ENCODE results near the gene AKAP13. TPM values are rescaled to one million over a fixed set of nuclear protein-coding genes. Genes with fewer than 3 reads are reported as not detected.

AKAP13 gene
- polyA plus RNA-seq, 1 donor from 2014 or later: 10.0 TPM

DNA sequence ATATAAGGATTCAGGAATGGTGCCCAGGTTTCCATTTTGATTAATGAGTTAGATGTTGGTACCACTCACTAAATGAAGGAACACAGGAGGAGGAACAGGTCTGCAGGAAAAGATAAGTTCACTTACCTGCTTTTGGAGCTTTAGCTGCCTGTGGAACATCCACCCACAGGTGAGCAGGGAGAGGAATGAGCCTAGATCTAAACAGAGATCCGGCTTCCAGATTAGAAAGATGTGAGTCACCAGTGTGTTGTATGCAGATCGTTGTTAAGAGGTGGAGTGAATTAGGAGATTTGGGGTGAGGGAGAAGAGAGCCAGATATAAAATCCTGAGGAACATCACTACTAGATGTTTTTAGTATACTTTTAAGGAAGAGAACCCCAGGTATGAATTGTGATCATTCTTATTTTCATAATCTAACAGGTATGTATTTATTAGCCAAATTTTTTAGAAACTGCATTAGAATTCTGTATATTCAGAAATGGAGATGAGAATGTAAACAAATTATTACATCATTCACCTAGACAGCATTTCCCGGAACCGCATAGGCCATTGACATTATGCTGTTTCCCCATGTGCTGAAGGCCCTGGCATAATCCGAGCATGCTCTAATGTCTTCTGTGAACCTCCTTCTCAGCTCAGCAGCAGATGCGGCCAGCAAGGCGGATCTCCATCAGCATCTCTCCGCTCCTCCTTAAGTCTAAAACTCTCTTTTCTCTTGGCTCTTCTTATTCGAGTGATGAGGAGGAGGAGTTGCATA lies 296.1 kb downstream of the AKAP13 start:
- Histone ChIP-seq H3K9me2 (ENCODE audit: insufficient read depth, low read length) (no peaks in the 10 kb centered on the region), H3K4me2 (ENCODE audit: low read length) (no peak overlapping the region), H3K9ac (ENCODE audit: low read length) (no peak overlapping the region), H3K9me3 (ENCODE audit: low read length) (no peaks in the 10 kb centered on the region), H3K4me3 (ENCODE audit: low read length) (no peak overlapping the region), H3K27ac (ENCODE audit: low read length) (no peak overlapping the region), H3K79me2 (replicated peaks; ENCODE audit: insufficient read depth, low read length) (no peaks in the 10 kb centered on the region), H4K20me1 (ENCODE audit: insufficient read depth) (no peaks in the 10 kb centered on the region), H3K36me3 (ENCODE audit: insufficient read depth, low read length) (no peaks in the 10 kb centered on the region), H3F3A (ENCODE audit: insufficient read depth, low read length, poor library complexity, severe bottlenecking) (no peaks in the 10 kb centered on the region), H2AFZ (ENCODE audit: low read depth, low read length) (no peak overlapping the region), H3K27me3 (ENCODE audit: insufficient read depth, low read depth, low read length) (no peaks in the 10 kb centered on the region)
- TF ChIP-seq, protein P1, sequence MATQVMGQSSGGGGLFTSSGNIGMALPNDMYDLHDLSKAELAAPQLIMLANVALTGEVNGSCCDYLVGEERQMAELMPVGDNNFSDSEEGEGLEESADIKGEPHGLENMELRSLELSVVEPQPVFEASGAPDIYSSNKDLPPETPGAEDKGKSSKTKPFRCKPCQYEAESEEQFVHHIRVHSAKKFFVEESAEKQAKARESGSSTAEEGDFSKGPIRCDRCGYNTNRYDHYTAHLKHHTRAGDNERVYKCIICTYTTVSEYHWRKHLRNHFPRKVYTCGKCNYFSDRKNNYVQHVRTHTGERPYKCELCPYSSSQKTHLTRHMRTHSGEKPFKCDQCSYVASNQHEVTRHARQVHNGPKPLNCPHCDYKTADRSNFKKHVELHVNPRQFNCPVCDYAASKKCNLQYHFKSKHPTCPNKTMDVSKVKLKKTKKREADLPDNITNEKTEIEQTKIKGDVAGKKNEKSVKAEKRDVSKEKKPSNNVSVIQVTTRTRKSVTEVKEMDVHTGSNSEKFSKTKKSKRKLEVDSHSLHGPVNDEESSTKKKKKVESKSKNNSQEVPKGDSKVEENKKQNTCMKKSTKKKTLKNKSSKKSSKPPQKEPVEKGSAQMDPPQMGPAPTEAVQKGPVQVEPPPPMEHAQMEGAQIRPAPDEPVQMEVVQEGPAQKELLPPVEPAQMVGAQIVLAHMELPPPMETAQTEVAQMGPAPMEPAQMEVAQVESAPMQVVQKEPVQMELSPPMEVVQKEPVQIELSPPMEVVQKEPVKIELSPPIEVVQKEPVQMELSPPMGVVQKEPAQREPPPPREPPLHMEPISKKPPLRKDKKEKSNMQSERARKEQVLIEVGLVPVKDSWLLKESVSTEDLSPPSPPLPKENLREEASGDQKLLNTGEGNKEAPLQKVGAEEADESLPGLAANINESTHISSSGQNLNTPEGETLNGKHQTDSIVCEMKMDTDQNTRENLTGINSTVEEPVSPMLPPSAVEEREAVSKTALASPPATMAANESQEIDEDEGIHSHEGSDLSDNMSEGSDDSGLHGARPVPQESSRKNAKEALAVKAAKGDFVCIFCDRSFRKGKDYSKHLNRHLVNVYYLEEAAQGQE (IDR thresholded peaks at IDR 0.05; ENCODE audit: borderline replicate concordance): no peak
- TF ChIP-seq MXI1 (conservative IDR thresholded peaks at IDR 0.05; ENCODE audit: poor library complexity, severe bottlenecking): no peak
- no peak for TF ChIP-seq SMC3 (conservative IDR thresholded peaks at IDR 0.05; ENCODE audit: poor library complexity)
- TF ChIP-seq, protein P2, sequence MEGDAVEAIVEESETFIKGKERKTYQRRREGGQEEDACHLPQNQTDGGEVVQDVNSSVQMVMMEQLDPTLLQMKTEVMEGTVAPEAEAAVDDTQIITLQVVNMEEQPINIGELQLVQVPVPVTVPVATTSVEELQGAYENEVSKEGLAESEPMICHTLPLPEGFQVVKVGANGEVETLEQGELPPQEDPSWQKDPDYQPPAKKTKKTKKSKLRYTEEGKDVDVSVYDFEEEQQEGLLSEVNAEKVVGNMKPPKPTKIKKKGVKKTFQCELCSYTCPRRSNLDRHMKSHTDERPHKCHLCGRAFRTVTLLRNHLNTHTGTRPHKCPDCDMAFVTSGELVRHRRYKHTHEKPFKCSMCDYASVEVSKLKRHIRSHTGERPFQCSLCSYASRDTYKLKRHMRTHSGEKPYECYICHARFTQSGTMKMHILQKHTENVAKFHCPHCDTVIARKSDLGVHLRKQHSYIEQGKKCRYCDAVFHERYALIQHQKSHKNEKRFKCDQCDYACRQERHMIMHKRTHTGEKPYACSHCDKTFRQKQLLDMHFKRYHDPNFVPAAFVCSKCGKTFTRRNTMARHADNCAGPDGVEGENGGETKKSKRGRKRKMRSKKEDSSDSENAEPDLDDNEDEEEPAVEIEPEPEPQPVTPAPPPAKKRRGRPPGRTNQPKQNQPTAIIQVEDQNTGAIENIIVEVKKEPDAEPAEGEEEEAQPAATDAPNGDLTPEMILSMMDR (IDR thresholded peaks at IDR 0.05; ENCODE audit: poor library complexity, severe bottlenecking): no peak
- no peak for TF ChIP-seq POLR2AphosphoS5 (IDR thresholded peaks at IDR 0.05)
- no peak for TF ChIP-seq EP300 (conservative IDR thresholded peaks at IDR 0.05; ENCODE audit: poor library complexity, severe bottlenecking)
- no peak for TF ChIP-seq RAD21 (conservative IDR thresholded peaks at IDR 0.05)
- no peak for TF ChIP-seq EZH2 (IDR thresholded peaks at IDR 0.05; ENCODE audit: borderline replicate concordance, insufficient read depth, low read length, poor library complexity, severe bottlenecking)
- TF ChIP-seq TAF1 (IDR thresholded peaks at IDR 0.05; ENCODE audit: low read depth): no peak

DNA sequence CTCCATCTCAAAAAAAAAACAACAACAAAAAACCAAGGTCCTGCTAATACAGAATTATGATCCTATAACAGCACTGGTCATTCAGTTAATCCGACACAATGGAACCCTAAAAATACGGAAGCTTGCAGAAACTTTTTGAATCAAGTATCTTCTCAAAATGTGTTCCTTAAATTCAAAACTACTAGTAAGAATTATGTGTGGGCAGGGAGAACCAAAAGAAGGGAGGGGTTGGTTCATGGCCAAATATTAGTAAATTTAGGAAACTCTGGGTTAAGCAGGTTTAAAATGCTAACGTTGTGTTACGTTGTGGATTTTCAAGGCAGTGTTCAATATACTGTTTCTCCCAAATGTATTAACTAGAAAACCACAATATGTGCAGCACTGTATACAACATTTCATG lies 298.8 kb downstream of the AKAP13 start:
- no peaks in the 10 kb centered on the region for H3K36me3 ChIP-seq (ENCODE audit: insufficient read depth, low read length)
- H3K4me3 ChIP-seq (ENCODE audit: low read length): no peak overlapping the region
- no peaks in the 10 kb centered on the region for H3K79me2 ChIP-seq (replicated peaks; ENCODE audit: insufficient read depth, low read length)

More for the DNA sequence above, 298.8 kb downstream of the AKAP13 start:
- no peak overlapping the region for H3K27ac ChIP-seq (ENCODE audit: low read length)
- H3K9me2 ChIP-seq (ENCODE audit: insufficient read depth, low read length): no peaks in the 10 kb centered on the region
- H2AFZ ChIP-seq (ENCODE audit: low read depth, low read length): no peak overlapping the region
- TF ChIP-seq, protein P2 (IDR thresholded peaks at IDR 0.05; ENCODE audit: poor library complexity, severe bottlenecking): no peak
- TF ChIP-seq TAF1 (IDR thresholded peaks at IDR 0.05; ENCODE audit: low read depth): no peak
- H3K4me2 ChIP-seq (ENCODE audit: low read length): no peak overlapping the region
- no peaks in the 10 kb centered on the region for H3F3A ChIP-seq (ENCODE audit: insufficient read depth, low read length, poor library complexity, severe bottlenecking)
- H4K20me1 ChIP-seq (ENCODE audit: insufficient read depth): no peaks in the 10 kb centered on the region
- no peaks in the 10 kb centered on the region for H3K9me3 ChIP-seq (ENCODE audit: low read length)
- no peaks in the 10 kb centered on the region for H3K27me3 ChIP-seq (ENCODE audit: insufficient read depth, low read depth, low read length)
- H3K9ac ChIP-seq (ENCODE audit: low read length): no peak overlapping the region

Data from neural cell (in vitro differentiated cells).